C4-2B (cell line): ENCODE results near the gene USP7.

Experiments
- CTCF ChIP-seq: fragments of 450-650 bp; conservative IDR thresholded peaks from 2 replicates; pipeline ENCODE4 v1.5.1; 2017; ENCODE audit warnings: mild to moderate bottlenecking
- ZFX ChIP-seq: fragments of 450-650 bp; IDR thresholded peaks from 2 replicates; pipeline ENCODE4 v1.6.1; 2017

GRCh38 chr16:8893976-8894690, 69.6 kb downstream of the USP7 start:
- TF ChIP-seq CTCF (no peak), ZFX (no peak)
